ENCODE results near the gene S1PR2.

DNA sequence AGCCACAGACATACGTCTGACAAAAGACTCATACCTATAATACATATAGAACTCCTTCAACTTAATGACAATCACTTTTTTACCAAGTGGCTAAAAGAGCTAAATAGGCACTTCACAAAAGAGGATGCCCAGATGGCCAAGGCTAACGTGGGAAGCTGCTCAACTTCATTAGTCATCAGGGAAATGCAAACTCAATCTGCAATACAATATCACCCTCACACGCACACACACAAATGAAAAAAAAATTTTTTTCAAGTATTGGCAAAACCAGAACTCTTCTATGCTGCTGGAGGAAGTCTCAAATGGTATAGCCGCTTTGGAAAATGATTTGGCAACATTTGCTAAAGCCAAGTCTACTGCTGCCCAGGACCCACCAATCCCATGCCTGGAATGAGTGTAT, 21.8 kb downstream of the S1PR2 start:
- TF ChIP-seq POLR2A (IDR thresholded peaks at IDR 0.05) (no peak), POLR2AphosphoS5 (IDR thresholded peaks at IDR 0.05) (no peak)
- TF ChIP-seq, protein P1, sequence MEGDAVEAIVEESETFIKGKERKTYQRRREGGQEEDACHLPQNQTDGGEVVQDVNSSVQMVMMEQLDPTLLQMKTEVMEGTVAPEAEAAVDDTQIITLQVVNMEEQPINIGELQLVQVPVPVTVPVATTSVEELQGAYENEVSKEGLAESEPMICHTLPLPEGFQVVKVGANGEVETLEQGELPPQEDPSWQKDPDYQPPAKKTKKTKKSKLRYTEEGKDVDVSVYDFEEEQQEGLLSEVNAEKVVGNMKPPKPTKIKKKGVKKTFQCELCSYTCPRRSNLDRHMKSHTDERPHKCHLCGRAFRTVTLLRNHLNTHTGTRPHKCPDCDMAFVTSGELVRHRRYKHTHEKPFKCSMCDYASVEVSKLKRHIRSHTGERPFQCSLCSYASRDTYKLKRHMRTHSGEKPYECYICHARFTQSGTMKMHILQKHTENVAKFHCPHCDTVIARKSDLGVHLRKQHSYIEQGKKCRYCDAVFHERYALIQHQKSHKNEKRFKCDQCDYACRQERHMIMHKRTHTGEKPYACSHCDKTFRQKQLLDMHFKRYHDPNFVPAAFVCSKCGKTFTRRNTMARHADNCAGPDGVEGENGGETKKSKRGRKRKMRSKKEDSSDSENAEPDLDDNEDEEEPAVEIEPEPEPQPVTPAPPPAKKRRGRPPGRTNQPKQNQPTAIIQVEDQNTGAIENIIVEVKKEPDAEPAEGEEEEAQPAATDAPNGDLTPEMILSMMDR (IDR thresholded peaks at IDR 0.05) = no peak

Measured in transverse colon (tissue), 4 donors.